ENCODE results near the gene EYS.
"Not testable (repeated sequence)": the region's sequence is repeated elsewhere in the genome, so short reads cannot be mapped to it uniquely, and the experiment has no call there.

EYS gene

DNA sequence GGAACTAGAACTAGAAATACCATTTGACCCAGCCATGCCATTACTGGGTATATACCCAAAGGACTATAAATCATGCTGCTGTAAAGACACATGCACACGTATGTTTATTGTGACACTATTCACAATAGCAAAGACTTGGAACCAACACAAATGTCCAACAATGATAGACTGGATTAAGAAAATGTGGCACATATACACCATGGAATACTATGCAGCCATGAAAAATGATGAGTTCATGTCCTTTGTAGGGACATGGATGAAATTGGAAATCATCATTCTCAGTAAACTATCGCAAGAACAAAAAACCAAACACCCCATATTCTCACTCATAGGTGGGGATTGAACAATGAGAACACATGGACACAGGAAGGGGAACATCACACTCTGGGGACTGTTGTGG, 1968.8 kb downstream of the EYS start:
- not testable (repeated sequence) for DNase-seq (ENCODE audit: extremely low read depth in 1 of 2, low read depth in 1 of 2)

DNA sequence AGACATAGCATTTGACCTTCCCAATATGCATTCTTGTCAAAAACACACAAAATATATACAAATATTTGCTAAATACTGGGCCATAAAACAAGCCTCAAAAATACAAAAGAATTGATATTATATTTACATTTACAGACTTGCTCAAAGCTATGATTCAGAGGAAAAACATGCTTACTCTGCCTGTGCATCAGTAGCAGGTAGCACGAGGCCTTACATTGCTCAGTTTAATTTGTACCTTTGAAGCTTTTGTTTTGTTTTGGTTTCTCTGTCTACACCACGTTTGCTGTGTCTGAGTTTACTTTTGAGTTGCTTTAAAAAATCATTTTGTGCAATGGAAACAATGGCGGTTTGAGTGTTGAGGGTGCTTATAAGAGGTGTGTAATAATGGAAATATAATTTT, 1972.1 kb downstream of the EYS start:
- DNase-seq (ENCODE audit: extremely low read depth in 1 of 2, low read depth in 1 of 2): no peak

DNA sequence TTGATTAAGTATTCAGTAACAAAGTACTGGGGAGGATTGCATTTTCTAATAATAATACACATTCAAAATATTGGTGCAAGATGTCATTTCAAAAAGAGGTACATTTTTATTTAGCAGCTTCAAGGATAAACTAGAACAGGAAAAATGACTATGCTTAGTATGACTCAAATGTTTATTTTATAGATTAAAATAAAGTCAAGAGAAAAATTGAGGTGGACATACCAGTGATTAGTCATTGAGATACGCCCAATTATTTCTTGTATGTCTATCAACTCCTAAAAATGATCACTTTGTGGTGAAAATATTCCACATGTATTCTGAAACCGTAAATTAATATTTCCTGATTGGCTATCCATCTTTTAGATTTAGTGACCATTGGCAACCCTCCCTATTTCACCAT, 1974.7 kb downstream of the EYS start:
- no peak for DNase-seq (ENCODE audit: extremely low read depth in 1 of 2, low read depth in 1 of 2)

GRCh38 chr6:63731930-63732329, 1975.1 kb downstream of the EYS start:
- DNase-seq (ENCODE audit: extremely low read depth in 1 of 2, low read depth in 1 of 2): no peak

DNA sequence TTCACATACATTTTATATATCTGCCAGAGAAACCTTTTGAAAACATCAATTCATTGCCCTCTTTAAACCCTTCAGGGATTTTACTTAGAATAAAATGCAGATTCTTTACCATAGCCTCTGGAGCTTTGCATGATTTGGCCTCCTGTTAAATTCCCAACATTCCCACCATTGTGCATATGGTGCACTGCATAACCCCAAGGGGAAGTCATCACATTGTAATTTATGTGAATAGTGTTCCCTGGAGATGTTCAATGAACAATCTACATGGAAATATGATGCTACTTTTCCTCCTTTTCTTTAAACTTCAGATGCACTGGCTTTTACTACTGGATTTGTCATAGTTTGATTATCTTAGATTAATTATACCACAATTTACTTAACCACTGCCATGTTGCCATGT, 1976.7 kb downstream of the EYS start:
- no peak for DNase-seq (ENCODE audit: extremely low read depth in 1 of 2, low read depth in 1 of 2)

DNA sequence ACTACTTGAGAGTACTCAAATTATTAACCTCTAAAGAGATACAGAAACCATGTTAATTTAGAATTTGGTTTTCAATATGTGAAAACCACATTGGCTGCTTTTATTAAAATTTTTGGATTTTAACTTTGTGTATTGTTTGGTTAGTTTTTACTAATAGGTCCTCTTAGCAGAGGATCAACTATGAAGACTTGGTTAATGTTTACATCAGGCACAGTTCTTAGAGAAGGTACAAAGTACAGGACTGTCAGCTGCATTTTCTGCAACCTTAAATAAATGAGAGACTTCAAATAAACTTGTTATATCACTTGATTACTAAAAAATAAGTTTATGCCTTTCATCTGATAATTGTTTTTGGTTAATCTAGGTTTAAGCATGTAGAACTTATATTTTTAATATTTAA, 1982.3 kb downstream of the EYS start:
- no peak for DNase-seq (ENCODE audit: extremely low read depth in 1 of 2, low read depth in 1 of 2)

GRCh38 chr6:63721181-63721580, 1985.8 kb downstream of the EYS start:
- DNase-seq (ENCODE audit: extremely low read depth in 1 of 2, low read depth in 1 of 2): no peak

DNA sequence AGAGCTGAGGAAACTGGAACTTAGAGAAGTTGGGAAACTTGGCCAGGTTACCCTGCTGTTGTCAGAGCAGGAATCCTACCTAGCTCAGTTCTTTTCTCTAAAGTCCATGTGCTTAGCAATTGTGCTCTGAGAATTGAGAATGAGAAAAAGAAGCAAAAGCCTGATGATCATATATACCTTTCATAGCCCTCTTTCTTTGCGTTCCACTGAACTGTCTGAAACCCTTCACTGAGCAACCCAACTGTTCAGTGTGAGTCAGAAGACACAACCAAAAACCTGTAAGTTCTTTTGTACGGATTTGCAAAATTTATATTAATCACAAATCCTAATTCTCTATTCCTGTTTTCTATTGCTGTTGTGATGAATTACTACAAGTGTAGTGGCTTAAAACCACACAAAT, 1990.9 kb downstream of the EYS start:
- DNase-seq (ENCODE audit: extremely low read depth in 1 of 2, low read depth in 1 of 2): no peak

- no peak for DNase-seq (ENCODE audit: extremely low read depth in 1 of 2, low read depth in 1 of 2)
These were observed 1992.9 kb downstream of the EYS start for GRCh38 chr6:63714091-63714490.

- DNase-seq (ENCODE audit: extremely low read depth in 1 of 2, low read depth in 1 of 2): no peak
These were observed 1993.7 kb downstream of the EYS start for GRCh38 chr6:63713332-63713731.

GRCh38 chr6:63709148-63709547, 1997.9 kb downstream of the EYS start:
- no peak for DNase-seq (ENCODE audit: extremely low read depth in 1 of 2, low read depth in 1 of 2)

GRCh38 chr6:63708631-63709030, 1998.4 kb downstream of the EYS start:
- no peak for DNase-seq (ENCODE audit: extremely low read depth in 1 of 2, low read depth in 1 of 2)

DNA sequence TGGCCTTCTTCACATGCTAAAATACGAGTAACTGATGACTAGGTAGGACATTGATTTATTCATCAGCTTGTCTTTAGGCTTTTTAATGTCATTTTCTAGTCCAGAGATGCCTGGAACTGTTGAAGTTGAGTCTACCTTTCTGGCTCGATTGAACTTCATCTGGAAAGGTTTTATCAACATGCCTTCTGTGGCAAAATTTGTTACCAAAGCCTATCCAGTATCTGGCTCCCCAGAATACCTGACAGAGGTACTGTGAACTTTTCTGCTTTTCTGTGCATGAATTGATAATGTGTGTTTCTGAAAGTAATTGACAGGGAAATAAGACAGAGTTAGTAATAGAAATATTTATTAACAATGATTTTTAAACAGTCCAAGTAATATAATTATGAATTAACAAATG, 2000.4 kb downstream of the EYS start:
- no peak for DNase-seq (ENCODE audit: extremely low read depth in 1 of 2, low read depth in 1 of 2)

- DNase-seq (ENCODE audit: extremely low read depth in 1 of 2, low read depth in 1 of 2): no peak
These were observed 2001.3 kb downstream of the EYS start for GRCh38 chr6:63705707-63706106.

DNA sequence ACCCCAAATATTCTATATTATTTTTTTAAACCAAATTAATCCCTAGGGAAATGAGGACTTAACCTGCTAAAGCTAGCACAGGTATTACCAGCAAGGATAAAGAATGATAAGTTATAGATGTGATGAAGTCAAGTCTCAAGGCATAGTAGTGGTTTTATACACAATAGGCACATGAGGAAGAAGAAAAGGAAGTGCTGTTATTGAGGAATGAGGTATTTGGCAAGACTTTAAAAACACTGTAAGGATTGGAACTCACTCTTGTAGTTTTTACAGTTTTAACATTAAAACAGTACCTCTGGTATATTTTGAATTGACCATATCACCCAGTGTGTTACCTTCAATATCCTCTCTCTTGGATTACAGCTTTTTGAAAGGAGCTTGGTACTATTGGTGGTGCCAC, 2016.8 kb downstream of the EYS start:
- no peak for DNase-seq (ENCODE audit: extremely low read depth in 1 of 2, low read depth in 1 of 2)

DNA sequence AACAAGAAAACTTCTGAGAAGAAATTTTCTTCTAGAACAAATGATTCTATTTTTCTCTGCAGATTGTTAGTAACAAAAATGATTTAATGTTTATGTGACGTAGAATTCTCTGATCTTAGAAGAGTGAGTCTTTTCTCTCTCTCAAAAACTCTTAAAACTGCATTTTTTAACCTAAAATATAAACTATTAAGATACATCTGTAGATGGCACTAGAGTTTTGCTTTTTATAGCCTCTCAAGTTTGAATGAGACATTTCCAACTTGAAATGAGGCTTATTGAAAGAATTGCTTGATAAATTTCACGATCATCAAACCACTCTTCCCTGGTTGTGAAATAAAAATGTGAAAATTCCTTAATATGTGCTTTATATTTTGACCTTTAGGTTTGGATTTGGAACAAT, 2017.6 kb downstream of the EYS start:
- no peak for DNase-seq (ENCODE audit: extremely low read depth in 1 of 2, low read depth in 1 of 2)

DNA sequence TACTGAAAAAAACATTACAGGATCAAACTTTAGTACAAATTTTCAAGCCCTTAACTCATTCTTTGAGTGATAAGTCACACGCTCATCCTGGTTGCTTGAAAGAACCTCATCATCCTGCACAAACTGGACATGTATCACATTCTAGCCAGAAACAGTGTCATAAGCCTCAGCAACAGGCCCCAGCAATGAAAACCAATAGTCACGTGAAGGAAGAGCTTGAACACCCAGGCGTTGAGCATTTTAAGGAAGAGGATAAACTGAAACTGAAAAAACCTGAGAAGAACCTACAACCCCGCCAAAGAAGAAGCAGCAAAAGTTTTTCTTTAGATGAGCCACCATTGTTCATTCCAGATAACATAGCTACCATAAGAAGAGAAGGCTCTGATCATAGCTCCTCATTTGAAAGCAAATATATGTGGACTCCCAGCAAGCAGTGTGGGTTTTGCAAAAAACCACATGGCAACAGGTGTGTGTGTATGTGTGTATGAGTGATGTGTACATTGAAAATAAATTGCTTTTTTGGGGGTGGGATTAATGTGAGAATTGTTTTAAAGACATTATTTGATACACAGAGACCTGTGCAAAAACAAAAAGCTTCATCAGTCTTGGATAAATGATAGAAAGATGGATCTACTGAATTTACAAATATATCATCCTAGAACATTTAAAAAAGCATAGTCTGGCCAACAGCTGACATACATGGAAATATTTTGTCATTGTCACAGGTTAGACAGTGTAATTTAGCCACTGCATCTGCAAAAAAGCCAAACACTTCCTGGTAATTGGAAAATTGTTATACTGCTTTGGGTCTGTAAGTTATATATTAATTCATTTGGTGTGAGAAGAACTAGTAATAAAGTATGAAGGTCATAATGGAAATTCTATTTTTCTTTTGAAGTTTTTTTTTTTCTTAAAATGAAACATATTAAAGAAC, 2021.3 kb downstream of the EYS start:
- no peak for DNase-seq (ENCODE audit: extremely low read depth in 1 of 2, low read depth in 1 of 2)

- DNase-seq (ENCODE audit: extremely low read depth in 1 of 2, low read depth in 1 of 2): no peak
These were observed 2023.9 kb downstream of the EYS start for GRCh38 chr6:63683071-63683603.

DNA sequence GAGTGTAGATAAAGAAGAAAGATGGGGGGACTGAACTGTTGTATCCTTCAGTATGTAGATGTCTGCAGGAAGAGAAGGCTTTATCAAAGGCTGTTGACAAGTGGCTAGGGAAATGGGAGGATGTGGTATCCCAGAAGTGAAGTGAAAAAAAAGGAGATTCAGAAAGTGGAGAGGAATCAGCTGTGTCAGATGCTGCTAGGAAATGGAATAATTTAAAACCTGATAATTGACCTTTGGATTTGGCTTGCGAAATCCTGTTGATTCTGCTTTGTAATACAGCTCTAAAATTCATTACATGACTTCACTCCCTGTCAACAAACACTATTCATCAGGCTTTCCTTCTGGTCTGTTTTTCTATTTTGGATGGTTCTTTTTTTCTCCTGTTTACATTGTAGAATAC, 2029.7 kb downstream of the EYS start:
- DNase-seq (ENCODE audit: extremely low read depth in 1 of 2, low read depth in 1 of 2): no peak

GRCh38 chr6:63676412-63677114, 2030.5 kb downstream of the EYS start:
- DNase-seq (ENCODE audit: extremely low read depth in 1 of 2, low read depth in 1 of 2): no peak

DNA sequence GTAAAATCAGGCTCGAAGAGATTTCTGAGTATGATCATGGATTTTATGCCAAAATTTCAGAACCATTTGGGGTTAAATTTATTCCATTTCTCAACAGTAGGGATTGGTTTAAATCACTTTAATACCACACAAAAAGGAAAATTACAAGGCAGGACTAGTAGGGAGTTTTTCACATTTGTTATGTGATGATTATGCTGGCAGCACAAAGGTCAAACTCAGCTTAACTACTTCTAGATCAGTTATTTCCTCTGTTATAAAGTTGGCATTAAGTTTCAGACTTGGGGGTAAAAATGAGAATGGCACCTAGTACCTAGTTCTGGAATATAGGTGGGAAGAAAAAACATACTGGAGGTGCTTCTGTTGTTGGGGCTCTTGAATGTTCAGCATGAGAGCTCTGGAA, 2031.9 kb downstream of the EYS start:
- no peak for DNase-seq (ENCODE audit: extremely low read depth in 1 of 2, low read depth in 1 of 2)

DNA sequence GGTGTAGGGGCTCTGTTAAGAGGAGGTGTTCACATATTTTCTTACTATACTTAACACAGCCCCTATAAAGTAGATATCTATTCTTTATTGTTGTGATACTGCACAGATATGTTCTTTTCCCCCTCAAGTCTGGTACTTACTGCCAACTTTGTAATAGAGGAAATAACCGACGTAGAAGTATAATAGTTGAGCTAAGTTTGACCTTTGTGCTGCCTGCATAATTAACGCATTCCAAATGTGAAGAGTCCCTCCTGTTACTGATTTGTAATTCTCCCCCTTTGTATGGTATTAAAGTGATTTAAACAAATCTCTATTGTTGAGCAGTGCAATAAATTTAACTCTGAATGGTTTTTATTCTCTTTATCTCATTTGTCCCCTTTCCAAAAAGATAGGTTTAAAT, 2032.4 kb downstream of the EYS start:
- DNase-seq (ENCODE audit: extremely low read depth in 1 of 2, low read depth in 1 of 2): no peak
